Activated T-helper 1 cell treated with anti-CD3 and anti-CD28 coated beads, Interleukin-2, amount 50 U/mL, for 16 hours (primary cell): ENCODE results near the gene CYP1B1.
"Not testable (repeated sequence)": the region's sequence is repeated elsewhere in the genome, so short reads cannot be mapped to it uniquely, and the experiment has no call there.

ENCODE experiments used
- DNase-seq, 2 donors: peaks; one replicate each; pipeline ENCODE4 v3.0.0-alpha.2; 2020; ENCODE audit warnings: low read depth in 1 of 2, low spot score in 1 of 2

Gene CYP1B1

DNA sequence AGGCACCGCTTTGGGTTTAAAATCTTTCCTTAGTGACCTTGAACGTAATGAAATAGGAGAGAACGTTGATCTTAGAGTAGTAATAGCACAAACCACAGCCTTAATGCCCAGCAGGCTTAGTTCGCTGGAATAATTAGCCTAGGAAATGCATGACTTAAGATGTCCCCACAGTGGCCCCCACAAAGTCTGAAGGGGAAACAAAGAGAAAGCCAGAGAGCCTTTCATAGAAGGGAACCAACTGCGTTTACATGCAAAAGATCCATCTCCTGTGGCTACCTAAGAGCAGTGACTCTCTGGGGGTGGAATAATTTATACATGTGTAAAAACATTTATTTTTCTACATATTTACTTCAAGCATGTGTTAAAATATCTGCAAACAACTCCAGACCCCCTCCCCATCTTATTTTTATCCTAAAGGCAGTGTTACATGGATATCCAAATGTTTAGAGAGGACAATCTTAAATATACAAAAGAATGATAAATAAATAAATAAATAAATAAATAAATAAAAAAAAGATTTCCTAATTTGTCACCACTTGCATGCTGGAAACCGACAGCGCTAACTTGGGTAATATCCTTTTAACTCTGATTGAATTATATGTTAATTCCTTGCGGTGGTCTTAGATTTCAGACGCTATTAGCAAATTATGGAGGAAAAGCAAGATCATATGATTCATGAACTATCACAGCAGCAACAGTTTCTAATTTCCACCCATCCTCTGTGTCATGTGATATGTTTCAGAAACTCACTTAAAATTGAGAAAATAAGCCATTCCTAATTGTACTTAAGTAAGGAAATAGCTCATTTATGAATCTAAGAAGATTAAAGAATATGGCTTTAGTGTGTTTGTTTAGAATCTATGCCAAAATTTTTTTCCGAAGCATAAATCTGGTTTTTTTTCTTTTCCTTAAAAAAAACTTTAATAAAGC is 23.4 kb upstream of the CYP1B1 start:
- DNase-seq, result no peak

- DNase-seq, result no peak
These were observed 22.6 kb upstream of the CYP1B1 start for GRCh38 chr2:38098421-38099098.

DNA sequence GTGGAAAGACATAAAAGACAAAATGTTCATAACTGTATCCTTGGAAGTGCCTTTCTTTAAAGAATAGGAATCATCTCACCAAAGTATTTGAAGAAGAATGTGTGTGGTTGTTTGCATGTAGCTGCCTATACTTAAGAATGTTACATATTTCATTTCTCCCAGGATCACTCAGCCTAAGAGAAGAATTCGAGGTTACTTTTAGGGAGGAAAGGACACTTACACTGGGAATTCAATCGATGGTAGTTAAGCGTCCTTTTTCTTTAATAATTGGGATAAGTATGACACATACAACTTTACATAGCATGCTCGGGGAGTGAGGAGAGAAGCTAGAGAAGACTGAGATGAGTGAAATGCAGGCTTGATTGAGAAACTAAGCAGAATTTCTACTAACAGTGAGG is 22.0 kb upstream of the CYP1B1 start:
- DNase-seq, result no peak

DNA sequence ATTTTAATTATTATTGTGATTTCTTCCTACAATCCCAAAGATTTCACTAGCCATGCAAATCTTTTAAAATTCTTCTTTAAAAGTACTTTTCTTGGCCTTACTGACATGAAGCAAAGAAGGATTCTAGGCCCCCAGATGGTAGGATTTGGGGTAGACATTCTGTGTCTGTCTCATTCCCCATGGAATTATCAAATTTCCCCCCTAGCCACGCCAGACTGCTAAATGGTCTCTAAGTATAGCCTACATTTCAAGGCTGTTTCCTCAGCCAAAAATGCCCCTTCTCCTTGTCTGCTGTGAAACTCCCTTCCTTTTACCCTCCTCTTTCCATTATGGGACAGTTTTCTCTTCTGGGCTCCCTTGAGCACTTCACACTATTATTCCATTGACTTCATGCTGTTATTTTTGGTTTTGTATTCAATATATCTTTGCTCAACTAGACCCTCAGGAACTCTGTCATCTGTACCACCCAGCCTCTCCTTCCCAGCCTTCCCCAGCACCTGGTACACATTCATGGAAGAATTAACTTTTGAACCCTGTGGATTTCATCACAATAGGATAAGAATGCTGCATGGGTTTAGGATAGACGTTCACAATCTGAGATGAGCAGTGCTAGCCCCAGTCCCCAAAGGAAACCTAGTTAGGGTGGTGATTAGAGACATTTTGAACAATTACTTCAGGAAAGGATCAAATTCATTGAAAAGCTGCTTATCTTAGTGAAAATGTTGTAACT is 21.5 kb upstream of the CYP1B1 start:
- no peak for DNase-seq

GRCh38 chr2:38095996-38096861 is 20.3 kb upstream of the CYP1B1 start:
- no peak for DNase-seq

DNA sequence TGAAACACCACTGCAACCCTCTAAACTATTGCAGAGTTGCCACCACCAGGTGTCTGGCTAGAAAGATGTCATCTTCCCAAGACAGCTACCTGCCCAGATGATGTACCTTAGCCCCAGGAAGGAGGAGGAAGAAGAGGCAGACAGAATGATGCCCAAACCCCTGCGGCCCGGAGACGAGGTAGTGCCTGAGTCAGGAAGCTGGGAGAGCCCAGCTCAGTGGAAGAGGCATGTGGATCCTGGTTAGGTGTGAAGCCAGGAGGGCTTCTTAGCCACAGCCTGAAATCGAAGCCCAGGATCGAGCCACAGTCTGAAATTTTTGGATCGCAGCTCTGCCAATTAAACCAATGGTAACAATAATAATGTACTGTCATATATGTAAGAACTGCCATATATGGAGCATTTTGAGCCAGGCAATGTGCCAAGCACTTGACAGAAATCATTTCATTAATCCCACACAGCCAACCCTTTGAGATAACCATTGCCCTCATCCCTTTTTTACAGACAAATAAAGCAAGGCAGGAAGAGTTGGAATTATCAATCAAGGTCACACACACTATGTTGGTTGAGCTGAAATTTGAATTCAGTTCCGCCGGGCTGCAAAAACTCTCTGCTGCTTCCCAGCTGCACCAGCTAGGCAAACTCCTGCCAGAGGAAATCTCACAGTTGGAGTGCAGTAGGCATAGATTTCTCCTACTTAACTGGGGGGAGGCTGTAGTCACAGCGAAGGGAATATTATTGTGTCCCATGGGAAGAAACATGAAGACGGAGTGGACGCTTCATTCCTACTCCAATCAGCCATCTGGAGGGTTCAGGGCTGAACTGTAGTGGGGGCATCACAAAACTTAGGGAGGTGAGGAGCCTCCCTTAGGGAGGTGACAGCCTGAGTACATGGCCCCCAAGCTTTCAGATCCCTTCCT is 19.4 kb upstream of the CYP1B1 start:
- no peak for DNase-seq

GRCh38 chr2:38093527-38094165 is 17.7 kb upstream of the CYP1B1 start:
- no peak for DNase-seq

GRCh38 chr2:38092196-38092902 is 16.4 kb upstream of the CYP1B1 start:
- no peak for DNase-seq

DNA sequence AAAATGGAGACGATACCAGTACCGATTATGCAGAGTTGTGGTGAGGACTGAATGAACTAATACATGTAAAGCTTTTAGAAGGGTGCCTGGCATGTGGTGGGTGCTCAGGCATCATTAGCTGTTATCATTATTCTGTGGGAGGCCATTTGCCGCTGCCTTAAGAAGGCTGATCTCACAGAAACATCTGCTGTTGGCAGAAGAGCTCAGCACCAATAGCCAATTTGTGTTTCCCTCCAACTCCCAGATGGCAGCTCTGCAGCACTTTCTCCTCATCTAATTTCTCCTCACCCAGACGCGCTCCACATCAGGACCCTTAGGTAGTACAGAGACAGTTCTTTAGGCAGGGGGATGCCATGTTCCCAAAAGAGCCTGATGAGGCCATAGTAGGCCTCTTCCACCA is 15.8 kb upstream of the CYP1B1 start:
- no peak for DNase-seq

- DNase-seq, result no peak
These were observed 15.0 kb upstream of the CYP1B1 start for GRCh38 chr2:38090928-38091327.

DNA sequence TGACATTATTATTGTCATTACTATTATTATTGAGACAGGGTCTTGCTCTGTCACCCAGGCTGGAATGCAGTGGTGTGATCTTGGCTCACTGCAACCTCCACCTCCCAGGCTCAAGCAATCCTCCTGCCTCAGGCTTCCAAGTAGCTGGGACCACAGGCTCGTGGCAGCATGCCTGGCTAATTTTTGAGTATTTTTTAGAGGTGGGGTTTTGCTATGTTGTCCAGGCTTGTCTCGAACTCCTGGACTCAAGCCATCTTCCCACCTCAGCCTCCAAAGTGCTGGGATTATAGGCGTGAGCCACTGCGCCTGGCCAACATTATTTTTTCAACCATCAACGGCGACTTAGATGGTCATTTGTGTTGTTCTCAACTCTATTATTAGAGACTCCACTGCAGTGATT is 14.3 kb upstream of the CYP1B1 start:
- not testable (repeated sequence) for DNase-seq

- DNase-seq, result not testable (repeated sequence)
These were observed 10.2 kb upstream of the CYP1B1 start for GRCh38 chr2:38085998-38086698.

- not testable (repeated sequence) for DNase-seq
These were observed 8.6 kb upstream of the CYP1B1 start for GRCh38 chr2:38084556-38084955.

- DNase-seq, result not testable (repeated sequence)
These were observed 6.8 kb upstream of the CYP1B1 start for GRCh38 chr2:38082727-38083126.

- no peak for DNase-seq
These were observed 4.4 kb upstream of the CYP1B1 start for GRCh38 chr2:38080346-38080745.

GRCh38 chr2:38079116-38080052 is 3.4 kb upstream of the CYP1B1 start:
- no peak for DNase-seq

DNA sequence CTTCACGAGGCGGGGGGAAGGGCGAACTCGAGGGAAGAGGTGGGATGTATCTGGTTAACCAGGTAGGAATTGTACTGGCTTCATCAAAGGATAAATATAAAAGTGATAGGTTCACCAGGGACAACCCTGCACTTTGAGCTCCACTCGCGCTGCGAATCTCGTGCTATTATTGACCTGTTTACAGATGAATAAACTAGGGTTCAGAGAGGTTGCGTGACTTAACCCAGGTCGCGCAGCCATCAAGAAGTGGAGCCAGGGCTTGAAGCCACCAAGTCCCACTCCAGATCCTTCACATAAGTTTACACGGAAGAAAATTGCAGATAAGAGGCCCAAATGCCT is 1.4 kb upstream of the CYP1B1 start:
- DNase-seq, result no peak
